Ishikawa (cell line): ENCODE measurements around the gene ARID4B.

Source experiments
- CREB1 ChIP-seq: IDR thresholded peaks from 2 replicates; pipeline ENCODE4 v1.6.1; 2012; ENCODE audit warnings: low read depth
- EP300 ChIP-seq: IDR thresholded peaks from 2 replicates; pipeline ENCODE4 v1.6.1; 2012; ENCODE audit warnings: borderline replicate concordance
- RAD21 ChIP-seq: IDR thresholded peaks from 2 replicates; pipeline ENCODE4 v1.6.1; 2012; ENCODE audit warnings: low read depth
- TAF1 ChIP-seq: IDR thresholded peaks from 2 replicates; pipeline ENCODE4 v1.6.1; 2012; ENCODE audit warnings: low read depth, mild to moderate bottlenecking
- ZBTB7A ChIP-seq: IDR thresholded peaks from 2 replicates; pipeline ENCODE4 v1.6.1; 2012; ENCODE audit warnings: low read depth
- TF ChIP-seq, protein P1 (sequence below): IDR thresholded peaks from 2 replicates; pipeline ENCODE4 v1.6.1; 2012
- TF ChIP-seq, protein P2 (sequence below): IDR thresholded peaks from 2 replicates; pipeline ENCODE4 v1.6.1; 2012; ENCODE audit warnings: low read depth, mild to moderate bottlenecking

- TF ChIP-seq RAD21, result no peak
- TF ChIP-seq, protein P1, sequence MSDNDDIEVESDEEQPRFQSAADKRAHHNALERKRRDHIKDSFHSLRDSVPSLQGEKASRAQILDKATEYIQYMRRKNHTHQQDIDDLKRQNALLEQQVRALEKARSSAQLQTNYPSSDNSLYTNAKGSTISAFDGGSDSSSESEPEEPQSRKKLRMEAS, result no peak
- TF ChIP-seq TAF1, result no peak
- no peak for TF ChIP-seq EP300
- TF ChIP-seq, protein P2, sequence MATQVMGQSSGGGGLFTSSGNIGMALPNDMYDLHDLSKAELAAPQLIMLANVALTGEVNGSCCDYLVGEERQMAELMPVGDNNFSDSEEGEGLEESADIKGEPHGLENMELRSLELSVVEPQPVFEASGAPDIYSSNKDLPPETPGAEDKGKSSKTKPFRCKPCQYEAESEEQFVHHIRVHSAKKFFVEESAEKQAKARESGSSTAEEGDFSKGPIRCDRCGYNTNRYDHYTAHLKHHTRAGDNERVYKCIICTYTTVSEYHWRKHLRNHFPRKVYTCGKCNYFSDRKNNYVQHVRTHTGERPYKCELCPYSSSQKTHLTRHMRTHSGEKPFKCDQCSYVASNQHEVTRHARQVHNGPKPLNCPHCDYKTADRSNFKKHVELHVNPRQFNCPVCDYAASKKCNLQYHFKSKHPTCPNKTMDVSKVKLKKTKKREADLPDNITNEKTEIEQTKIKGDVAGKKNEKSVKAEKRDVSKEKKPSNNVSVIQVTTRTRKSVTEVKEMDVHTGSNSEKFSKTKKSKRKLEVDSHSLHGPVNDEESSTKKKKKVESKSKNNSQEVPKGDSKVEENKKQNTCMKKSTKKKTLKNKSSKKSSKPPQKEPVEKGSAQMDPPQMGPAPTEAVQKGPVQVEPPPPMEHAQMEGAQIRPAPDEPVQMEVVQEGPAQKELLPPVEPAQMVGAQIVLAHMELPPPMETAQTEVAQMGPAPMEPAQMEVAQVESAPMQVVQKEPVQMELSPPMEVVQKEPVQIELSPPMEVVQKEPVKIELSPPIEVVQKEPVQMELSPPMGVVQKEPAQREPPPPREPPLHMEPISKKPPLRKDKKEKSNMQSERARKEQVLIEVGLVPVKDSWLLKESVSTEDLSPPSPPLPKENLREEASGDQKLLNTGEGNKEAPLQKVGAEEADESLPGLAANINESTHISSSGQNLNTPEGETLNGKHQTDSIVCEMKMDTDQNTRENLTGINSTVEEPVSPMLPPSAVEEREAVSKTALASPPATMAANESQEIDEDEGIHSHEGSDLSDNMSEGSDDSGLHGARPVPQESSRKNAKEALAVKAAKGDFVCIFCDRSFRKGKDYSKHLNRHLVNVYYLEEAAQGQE, result no peak
- no peak for TF ChIP-seq ZBTB7A
- no peak for TF ChIP-seq CREB1
These were observed 55.1 kb downstream of the ARID4B start for GRCh38 chr1:235272851-235273250.
